WTC11 (cell line): Measurements from ENCODE around the gene CCDC12. TPM values are rescaled to one million over a fixed set of nuclear protein-coding genes. Genes with fewer than 3 reads are reported as not detected.

Source experiments
- ATAC-seq: fragments of 200-7000 bp; cut with Tn5 transposase; 2 replicates; pipeline ENCODE4 v1.10.0; 2021; ENCODE audit warnings: mild to moderate bottlenecking, moderate library complexity
- CTCF ChIA-PET: fragments of 300-600 bp; sonication (Branson Sonifier 250); formaldehyde crosslinking; loops from one replicate; lab custom pipeline; 2021; ENCODE audit warnings: antibody characterized with exemption; lab: Charles Lee
- POLR2A ChIA-PET: fragments of 350-600 bp; sonication (Branson Sonifier 250); formaldehyde crosslinking; loops from one replicate; lab custom pipeline; 2021; ENCODE audit warnings: antibody characterized with exemption; lab: Charles Lee
- DNase-seq: peaks from one replicate; pipeline ENCODE4 v3.0.0; 2021; ENCODE audit warnings: low spot score
- H3K27ac Mint-ChIP-seq: 2 replicates; pipeline ENCODE4 v1.8.0; 2021; ENCODE audit warnings: mixed read lengths
- H3K27me3 Mint-ChIP-seq: 2 replicates; pipeline ENCODE4 v1.8.0; 2021; ENCODE audit warnings: low read depth, mild to moderate bottlenecking, moderate library complexity, mixed read lengths
- H3K36me3 Mint-ChIP-seq: 2 replicates; pipeline ENCODE4 v1.8.0; 2021; ENCODE audit warnings: mixed read lengths
- H3K4me1 Mint-ChIP-seq: 2 replicates; pipeline ENCODE4 v1.8.0; 2022; ENCODE audit warnings: mixed read lengths
- H3K4me3 Mint-ChIP-seq: 2 replicates; pipeline ENCODE4 v1.8.0; 2021; ENCODE audit warnings: mild to moderate bottlenecking, moderate library complexity, mixed read lengths
- H3K9me3 Mint-ChIP-seq: 2 replicates; pipeline ENCODE4 v1.8.0; 2021; ENCODE audit warnings: mixed read lengths
- ARID4B ChIP-seq: sonication (generic); formaldehyde crosslinking; IDR thresholded peaks from 2 replicates; pipeline ENCODE4 v1.8.0; 2023; ENCODE audit warnings: missing genetic modification reagents, mild to moderate bottlenecking, borderline replicate concordance
- ELF4 ChIP-seq: sonication (generic); formaldehyde crosslinking; IDR thresholded peaks from 2 replicates; pipeline ENCODE4 v1.8.1; 2022; ENCODE audit warnings: low read depth, mild to moderate bottlenecking, moderate library complexity, missing genetic modification reagents
- ETV6 ChIP-seq: sonication (generic); formaldehyde crosslinking; IDR thresholded peaks from 2 replicates; pipeline ENCODE4 v1.8.1; 2022; ENCODE audit warnings: mild to moderate bottlenecking, missing genetic modification reagents
- FOXP4 ChIP-seq: sonication (generic); formaldehyde crosslinking; IDR thresholded peaks from 2 replicates; pipeline ENCODE4 v1.8.0; 2022; ENCODE audit warnings: mild to moderate bottlenecking, missing genetic modification reagents
- IRF1 ChIP-seq: sonication (generic); formaldehyde crosslinking; IDR thresholded peaks from 2 replicates; pipeline ENCODE4 v1.8.0; 2023; ENCODE audit warnings: missing genetic modification reagents
- MLX ChIP-seq: sonication (generic); formaldehyde crosslinking; IDR thresholded peaks from 2 replicates; pipeline ENCODE4 v1.8.1; 2023; ENCODE audit warnings: mild to moderate bottlenecking, missing genetic modification reagents, moderate library complexity
- NFATC4 ChIP-seq: fragments of 250-450 bp; sonication (Bioruptor Pico); IDR thresholded peaks from 2 replicates; pipeline ENCODE4 v1.9.0; 2021; ENCODE audit warnings: mild to moderate bottlenecking
- TEAD1 ChIP-seq: sonication (generic); formaldehyde crosslinking; IDR thresholded peaks from 2 replicates; pipeline ENCODE4 v1.8.0; 2022; ENCODE audit warnings: mild to moderate bottlenecking, missing genetic modification reagents
- TEAD4 ChIP-seq: sonication (generic); formaldehyde crosslinking; IDR thresholded peaks from 2 replicates; pipeline ENCODE4 v1.8.0; 2022; ENCODE audit warnings: mild to moderate bottlenecking, missing genetic modification reagents
- USF1 ChIP-seq: sonication (generic); formaldehyde crosslinking; IDR thresholded peaks from 2 replicates; pipeline ENCODE4 v1.8.0; 2022; ENCODE audit warnings: mild to moderate bottlenecking, missing genetic modification reagents
- ZBTB43 ChIP-seq: sonication (generic); formaldehyde crosslinking; IDR thresholded peaks from 2 replicates; pipeline ENCODE4 v1.8.1; 2023; ENCODE audit warnings: mild to moderate bottlenecking, missing genetic modification reagents
- ZNF232 ChIP-seq: sonication (generic); formaldehyde crosslinking; IDR thresholded peaks from 2 replicates; pipeline ENCODE4 v1.8.0; 2022; ENCODE audit warnings: mild to moderate bottlenecking, missing genetic modification reagents
- ZNF281 ChIP-seq: sonication (generic); formaldehyde crosslinking; IDR thresholded peaks from 2 replicates; pipeline ENCODE4 v1.8.0; 2023; ENCODE audit warnings: mild to moderate bottlenecking, missing genetic modification reagents
- ZNF532 ChIP-seq: fragments of 250-450 bp; sonication (Bioruptor Pico); IDR thresholded peaks from 2 replicates; pipeline ENCODE4 v1.9.0; 2021; ENCODE audit warnings: mild to moderate bottlenecking, borderline replicate concordance
- total RNA-seq: library from RNA; stranded (reverse); gene quantifications from 3 replicates; pipeline ENCODE4 v1.2.3, GENCODE V29; 2021

CCDC12 gene
- total RNA-seq, 1 experiment from 2014 or later, result 59.1 TPM

GRCh38 chr3:47017504-47018268 is 41.1 kb upstream of the CCDC12 start:
- H3K4me1 Mint-ChIP-seq, result peaks cover 7% of the 10 kb centered on the region
- ChIA-PET POLR2A (interaction anchor here (1.0 kb wide), 1 partner anchor 9 kb away, joined by 3 read pairs; no protein-coding TSS in a partner anchor), CTCF (interaction anchor here (1.6 kb wide), 1 partner anchor 354 kb away, joined by 9 read pairs; no protein-coding TSS in a partner anchor)
- H3K36me3 Mint-ChIP-seq, result peaks cover 23% of the 10 kb centered on the region
- H3K27me3 Mint-ChIP-seq, result no peaks in the 10 kb centered on the region
- H3K27ac Mint-ChIP-seq, result no peak overlapping the region
- H3K4me3 Mint-ChIP-seq, result no peak overlapping the region
- no peak for TF ChIP-seq ELF4 (CRISPR knock-in tag)
- no peak for TF ChIP-seq ZNF232 (CRISPR knock-in tag)
- no peak for TF ChIP-seq USF1 (CRISPR knock-in tag)
- no peak for TF ChIP-seq ARID4B (CRISPR knock-in tag)
- TF ChIP-seq ZBTB43 (CRISPR knock-in tag), result no peak
- no peak; the same call in 1 of the 2 replicates for ATAC-seq
- H3K9me3 Mint-ChIP-seq, result no peaks in the 10 kb centered on the region
- no peak for DNase-seq

GRCh38 chr3:47016934-47017435 is 40.4 kb upstream of the CCDC12 start:
- ChIA-PET POLR2A (no interaction called here), CTCF (interaction anchor here (1.6 kb wide), 1 partner anchor 354 kb away, joined by 9 read pairs; no protein-coding TSS in a partner anchor)
- DNase-seq (no peak), ATAC-seq (no peak)
- Mint-ChIP-seq H3K27me3 (no peaks in the 10 kb centered on the region), H3K9me3 (no peaks in the 10 kb centered on the region), H3K27ac (no peak overlapping the region; the same call in 1 of the 2 replicates), H3K4me1 (peaks cover 7% of the 10 kb centered on the region), H3K36me3 (peaks cover 23% of the 10 kb centered on the region), H3K4me3 (no peak overlapping the region)
- TF ChIP-seq TEAD4 (CRISPR knock-in tag) (no peak), ETV6 (no peak), IRF1 (CRISPR knock-in tag) (no peak), TEAD1 (no peak), ZNF532 (CRISPR knock-in tag) (no peak), ZNF281 (no peak), NFATC4 (CRISPR knock-in tag) (no peak), MLX (CRISPR knock-in tag) (no peak), FOXP4 (CRISPR knock-in tag) (no peak)
